GM19397 (cell line): ENCODE data around the gene VPS13D.
"Not testable (repeated sequence)": the region's sequence is repeated elsewhere in the genome, so short reads cannot be mapped to it uniquely, and the experiment has no call there.

ENCODE experiments used
- ATAC-seq: cut with Tn5 transposase; IDR thresholded peaks from one replicate; pipeline ENCODE4 v1.9.1; 2021; ENCODE audit warnings: mild to moderate bottlenecking, moderate library complexity; ENCODE audit not compliant: unreplicated experiment

VPS13D gene

DNA sequence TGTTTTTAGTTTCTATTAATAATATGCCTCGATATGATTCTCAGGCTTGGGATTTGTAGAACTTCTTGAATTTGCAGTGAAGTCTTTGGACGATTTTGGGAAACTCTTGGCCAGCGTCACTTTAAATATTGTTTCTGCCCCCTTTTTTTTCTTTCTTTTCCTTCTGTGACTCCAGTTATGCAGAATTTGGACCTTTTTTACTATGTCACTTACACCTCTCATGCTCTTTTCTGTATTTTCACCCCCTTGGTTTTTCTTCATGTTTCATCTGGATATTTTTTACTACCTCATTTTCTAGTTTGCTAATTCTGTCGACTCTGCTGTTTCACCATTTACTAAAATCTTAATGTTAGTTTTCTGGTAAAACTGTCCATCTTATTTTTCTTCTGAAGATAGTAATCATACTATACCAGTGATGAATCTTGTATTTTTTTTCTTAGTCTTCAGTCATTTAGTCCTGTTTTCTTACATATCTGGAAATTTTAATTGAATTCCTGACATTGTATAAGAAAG, 214.6 kb downstream of the VPS13D start:
- no peak for ATAC-seq

DNA sequence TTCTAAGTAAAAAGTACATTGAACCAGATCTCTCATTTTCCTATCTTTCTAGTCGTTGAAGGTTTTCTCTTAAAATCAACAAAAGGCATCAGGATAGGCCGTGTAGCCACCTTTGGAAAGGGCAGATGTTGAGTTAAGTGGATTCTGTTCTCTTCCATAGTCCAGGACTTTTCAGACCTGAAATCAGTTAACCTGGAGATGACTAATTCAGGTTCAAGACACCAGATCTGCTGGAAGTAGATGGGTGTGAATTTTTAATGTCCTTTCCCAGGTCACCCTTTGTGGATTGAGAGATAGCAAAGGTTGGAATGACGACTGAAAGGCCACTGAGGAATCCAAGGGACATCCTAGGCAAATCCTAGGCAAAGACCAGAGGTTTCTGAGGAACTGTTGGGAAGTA, 215.4 kb downstream of the VPS13D start:
- no peak for ATAC-seq

DNA sequence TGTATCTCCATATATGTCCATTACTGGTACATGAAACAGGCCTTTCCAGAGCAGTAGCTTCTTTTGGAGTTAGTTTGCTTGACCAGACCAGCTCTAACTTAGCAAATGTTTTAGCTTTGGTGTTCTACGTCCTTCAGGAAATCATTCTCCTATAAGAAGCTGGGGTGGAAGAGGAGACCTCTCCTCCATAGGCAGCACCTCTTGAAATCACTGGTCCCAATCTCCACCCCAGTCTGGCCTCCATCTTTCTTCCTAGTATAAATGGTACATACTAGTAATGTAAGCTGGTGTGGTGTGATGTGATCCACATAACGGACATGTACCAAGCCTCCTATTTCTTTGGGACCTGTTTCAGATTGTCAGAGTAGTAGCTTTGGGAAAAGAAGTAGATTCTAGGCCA, 216.8 kb downstream of the VPS13D start:
- ATAC-seq: no peak

DNA sequence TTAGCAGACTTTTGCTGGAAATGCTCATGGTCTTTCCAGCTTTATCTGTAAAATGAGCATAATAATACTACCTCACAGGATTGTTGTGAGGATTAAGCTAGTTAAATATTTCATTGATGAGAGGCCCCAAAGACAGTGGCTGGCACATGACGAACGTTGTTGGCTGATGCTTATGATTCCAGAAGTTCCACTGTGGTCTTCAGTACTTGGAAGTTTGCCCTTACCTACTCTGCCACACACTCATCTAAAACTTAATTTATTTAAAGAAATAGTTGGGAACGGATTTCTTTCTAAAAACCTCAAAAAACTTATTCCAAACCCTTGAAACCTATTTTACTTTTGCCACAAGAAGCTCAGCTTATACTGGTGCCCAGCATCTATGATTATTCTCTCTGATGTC, 217.5 kb downstream of the VPS13D start:
- ATAC-seq: no peak

DNA sequence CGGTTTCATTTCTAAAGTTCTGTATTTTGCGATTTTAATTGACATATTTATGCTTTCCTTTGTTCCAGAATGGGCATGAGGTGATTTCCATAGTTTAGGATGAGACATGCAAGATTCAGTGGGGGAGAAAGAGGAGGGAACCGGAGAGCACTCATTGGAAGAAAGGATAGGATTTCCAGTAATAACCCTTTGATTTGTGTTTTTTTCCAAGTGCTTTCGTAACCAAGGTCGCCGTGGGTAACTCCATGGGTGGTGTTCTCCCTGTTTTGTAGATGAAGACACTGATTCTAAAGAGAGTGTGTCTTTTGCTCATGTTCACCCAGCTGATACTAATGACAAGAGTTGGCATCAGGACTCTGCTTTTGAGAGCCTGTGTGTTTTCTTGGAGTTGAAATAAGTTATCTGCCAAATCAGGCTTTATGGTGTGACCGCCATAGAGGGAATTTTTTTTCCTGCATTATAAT, 218.1 kb downstream of the VPS13D start:
- no peak for ATAC-seq

DNA sequence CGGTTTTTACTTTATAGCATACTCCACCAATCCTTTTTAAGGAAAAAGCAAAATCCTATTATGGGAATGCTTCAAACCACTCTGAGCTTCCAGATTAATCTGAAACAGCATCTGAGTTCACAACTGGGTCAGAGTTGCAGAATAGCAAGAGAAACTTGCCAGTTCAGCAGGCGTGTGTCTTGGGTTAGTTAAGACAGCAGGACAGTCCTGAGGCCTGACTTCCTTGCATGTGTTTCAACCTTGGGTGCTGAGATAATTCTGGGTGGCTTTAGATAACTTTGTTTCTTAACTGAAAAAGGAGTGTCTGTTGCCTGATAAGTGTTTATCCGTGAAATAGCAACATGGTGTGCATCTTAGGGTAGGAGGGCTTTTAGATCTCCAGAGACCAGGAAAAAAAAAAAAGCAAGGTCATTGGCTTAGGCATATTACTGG, 218.9 kb downstream of the VPS13D start:
- no peak for ATAC-seq

DNA sequence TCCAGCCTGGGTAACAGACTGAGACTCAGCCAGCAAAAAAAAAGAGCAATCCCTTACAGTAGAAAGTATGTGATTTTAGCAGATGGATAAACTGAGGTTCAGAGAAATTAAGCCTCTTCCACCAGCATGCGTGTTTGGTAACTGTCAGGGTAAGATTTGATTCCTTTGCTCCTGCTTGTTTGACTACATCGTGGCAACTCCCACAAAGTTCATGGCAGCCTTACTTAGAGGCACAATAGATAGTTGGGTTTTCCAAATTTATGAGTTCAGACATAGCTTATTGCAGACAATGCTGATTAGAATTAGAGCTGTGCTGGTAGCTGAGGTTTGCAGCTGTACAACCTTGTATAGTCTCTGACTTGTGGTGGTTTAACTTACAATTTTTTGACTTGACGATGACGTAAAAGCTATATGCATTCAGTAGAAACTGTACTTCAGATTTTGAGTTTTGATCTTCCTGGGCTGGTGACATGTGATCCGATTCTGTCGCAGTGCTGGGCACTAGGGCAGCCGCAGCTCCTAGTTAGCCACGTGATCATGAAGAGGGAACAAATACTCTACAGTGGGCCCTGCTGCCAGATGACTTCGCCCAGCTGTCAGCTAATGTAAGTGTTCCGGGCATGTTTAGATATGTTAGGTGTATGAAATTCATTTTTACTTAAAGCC, 220.4 kb downstream of the VPS13D start:
- ATAC-seq: no peak

DNA sequence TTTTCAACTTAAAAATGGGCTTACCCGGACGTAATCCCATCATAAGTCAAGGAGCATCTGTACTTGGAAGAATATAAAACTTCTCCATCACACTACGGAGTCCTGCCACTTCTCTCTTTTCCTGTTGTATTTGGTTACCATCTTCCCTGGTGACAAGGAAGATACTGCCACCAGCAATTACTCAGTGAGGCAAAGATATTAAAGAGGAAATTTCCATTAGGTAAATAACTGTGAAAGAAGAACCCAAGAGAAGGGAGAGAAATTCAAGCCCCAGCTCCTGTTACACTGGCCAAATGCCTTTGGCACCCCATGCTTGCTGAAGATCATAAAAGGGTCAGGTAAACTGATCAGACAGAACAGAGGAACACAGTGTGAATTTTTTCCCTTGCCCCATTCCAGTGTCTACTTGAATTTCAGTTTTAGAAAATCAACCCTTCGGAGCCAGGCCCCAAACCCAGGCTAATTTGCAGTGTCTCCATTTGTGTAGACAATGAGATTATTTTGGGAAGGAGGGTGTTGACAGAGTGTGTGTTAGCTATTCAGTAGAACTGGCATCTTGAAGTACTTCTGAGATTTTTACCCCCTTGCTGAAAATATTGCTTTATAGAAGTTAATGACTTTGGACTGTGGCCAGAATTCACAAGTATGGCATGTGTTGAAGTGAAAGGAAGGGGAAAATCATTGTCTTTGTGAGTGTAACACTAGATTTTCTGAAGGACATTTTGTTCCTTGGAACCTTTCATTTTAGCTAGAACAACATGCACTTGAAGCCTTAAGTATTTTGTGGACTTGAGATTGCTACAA, 221.1 kb downstream of the VPS13D start:
- no peak for ATAC-seq

DNA sequence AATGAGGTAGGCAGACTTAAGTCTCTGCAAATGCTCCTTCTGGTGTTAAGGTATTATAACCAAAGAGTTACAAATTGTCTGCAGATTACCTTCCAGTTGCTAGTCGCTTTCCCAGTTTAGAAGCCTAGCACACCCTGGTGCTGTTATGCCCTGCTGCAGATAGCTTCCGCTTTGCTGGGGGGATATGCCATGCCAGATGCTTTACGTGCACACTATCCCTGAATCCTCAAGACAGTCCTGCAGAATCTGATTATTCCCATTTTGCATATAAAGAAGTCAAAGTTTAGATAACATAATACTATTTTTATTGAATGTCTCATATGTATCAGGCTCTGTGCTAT, 221.7 kb downstream of the VPS13D start:
- no peak for ATAC-seq

DNA sequence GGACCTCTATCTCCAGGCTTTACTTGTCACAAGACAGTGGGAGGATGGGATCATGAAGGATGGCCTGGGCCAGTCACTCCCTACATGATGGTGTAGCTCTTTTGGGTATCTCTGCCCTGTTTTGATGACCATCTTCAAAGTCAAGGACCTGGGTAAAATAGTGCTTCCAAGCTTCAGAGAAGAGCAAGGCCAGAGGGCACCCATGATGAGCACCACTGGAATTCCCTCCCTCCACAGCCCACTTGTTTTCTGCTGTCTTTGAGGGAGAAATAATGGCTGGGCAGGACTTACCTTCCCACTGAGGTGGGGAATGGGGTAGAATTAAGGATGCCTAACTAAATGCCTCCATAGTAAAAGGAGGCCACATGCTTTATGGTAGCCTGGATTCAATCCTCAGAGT, 222.4 kb downstream of the VPS13D start:
- no peak for ATAC-seq

DNA sequence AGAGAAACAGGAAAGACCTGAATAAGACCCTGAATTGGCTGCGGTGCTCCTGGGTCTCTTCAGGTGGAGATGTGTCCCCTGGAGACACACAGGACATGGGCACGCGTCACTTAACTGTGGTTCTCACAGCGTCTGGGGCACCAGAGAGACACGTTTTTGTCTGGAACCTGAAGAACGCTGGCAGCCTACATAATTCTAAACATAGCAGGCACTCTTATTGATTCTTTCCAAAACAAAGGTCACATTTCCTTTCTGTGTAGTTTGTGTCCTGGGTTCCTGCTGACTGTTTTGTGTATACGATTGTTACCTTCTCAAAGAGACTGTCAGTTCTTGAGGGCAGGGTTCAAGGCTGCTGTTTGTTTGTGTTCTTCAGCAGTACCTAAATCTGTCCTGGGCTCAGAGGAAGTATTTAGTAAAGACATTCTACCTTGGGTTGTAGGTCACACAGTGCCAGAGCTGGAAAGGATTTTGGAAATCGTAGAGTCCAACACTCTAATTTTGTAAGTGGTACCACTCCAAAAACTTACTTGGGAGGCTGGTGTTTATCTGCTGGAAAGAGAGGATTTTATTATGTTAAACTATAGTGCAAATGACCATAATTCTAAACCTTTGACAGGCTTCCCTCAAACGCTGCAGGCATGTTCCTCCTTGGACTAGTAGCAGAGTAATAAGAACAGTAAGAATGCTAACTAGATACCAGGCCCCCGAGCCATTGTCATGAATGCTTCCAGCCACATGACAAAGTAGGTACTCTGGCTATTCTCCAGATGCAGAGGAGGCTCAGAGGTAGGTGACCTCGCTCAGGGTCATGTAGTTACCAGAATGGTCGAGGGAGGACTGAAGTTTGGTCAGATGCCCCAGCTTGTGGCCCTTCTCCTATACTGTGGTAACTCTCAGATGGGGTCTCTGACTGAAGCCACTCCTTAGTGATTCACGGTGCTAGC, 223.8 kb downstream of the VPS13D start:
- ATAC-seq: no peak

DNA sequence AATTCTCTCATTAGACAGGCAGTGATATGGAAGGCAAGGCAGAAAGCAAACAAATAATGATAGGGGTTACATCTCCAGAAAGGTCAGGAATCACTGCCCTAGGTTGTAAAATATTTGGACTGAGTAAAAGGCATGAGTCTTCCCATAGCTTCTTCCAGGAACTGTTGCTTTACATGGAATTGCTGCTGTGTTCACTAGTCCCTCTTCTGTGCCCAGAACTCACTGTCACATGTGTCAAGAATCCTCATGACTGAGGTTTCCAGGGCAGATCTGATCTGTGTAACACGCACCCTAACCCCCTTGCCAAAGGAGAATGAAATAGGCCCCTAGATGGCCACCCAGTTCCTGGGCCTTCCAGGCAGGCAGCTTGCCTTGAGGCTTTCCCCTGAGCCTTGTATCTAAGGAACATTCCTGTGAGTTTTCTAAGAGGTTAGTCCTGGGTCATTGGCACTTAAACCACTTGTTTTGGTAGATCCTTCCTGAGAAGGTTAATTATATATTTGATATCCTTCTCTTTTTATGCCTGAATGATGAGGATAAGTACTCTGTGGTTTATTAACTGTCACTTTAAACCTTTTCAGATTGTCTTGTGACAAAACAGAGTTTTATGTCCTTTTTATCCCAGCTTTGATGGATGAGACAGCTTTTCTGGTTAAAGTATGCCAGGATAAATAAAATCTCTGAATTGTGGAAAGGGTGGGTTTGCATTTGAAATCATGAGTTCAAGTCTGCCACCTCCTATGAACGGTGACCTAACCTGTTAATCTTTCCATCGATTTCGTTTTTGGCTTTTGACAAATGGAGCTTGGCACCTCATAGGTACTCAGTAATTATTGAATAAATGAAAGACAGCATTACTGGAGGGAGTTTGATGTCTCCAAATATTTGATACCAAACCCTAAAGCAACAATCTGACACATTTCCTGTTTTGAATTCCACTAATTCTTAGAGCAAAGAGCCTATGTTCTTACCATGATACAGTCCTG, 224.9 kb downstream of the VPS13D start:
- no peak for ATAC-seq

DNA sequence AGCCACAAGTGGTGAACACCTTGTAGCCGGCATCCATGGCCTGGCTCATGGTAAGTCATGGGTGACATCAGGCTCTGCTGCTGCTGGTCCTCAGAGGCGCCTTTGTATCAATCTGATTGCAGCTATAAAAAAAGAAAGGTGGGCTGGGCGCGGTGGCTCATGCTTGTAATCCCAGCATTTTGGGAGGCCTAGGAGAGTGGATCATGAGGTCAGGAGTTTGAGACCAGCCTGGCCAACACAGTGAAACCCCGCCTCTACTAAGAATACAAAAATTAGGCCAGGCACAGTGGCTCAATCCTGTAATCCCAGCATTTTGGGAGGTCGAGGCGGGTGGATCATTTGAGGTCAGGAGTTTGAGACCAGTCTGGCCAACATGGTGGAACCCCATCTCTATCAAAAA, 226.3 kb downstream of the VPS13D start:
- ATAC-seq: not testable (repeated sequence)

DNA sequence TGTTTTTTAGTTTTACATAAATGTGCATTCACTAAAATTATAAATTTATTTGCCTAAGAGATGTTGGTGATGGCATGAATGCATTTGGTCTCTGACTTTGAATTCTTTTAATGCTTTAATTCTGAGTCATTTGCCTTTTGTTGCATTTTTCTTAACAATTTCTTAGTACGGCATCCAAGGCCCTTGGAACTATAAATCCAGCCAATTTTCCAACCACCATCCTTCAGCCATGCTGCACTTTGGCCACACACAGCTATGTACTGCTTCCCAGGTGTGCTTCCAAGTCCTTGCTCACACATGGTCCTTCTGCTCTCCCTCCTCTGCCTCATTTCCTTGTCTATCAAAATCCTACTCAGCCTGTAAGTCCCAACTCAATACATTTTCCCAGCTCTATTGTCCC, 227.1 kb downstream of the VPS13D start:
- no peak for ATAC-seq

DNA sequence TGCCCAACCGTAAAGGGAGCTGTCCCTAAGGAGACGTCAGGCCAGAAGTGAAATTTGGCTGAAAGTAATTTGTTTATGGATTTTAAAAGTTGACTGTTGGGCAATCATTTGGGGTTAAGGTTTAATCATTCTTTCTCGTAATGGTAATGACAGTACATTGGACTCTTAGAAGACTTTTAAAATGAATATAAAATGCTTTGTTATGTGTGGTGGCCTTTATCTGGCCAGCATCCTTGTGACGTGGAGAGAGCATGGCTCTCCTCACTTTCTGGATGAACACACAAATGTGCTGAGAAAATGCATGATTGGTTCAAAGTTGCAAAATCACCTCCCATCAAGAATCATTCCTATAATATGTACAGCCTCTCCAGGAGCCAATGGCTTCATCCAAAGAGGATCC, 227.9 kb downstream of the VPS13D start:
- ATAC-seq: no peak

DNA sequence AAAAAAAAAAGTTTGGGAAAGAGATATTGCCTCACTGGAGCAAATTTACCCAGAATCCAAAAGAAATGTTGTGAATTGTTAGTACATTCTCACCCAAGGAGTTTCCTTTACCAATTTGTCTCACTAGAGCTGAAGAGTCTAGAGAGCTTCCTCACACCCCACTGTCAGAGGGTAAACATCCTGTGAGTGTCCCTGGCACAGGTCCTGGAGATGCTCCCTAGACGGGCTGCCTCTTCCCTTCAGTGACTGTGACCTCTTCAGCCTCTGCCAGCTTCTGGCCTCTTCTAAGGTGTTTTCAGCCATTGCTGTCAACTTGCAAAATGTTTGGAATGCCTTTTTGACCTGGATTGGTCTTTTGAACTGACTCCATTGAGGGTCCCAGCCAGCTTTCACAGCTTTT, 228.7 kb downstream of the VPS13D start:
- no peak for ATAC-seq

DNA sequence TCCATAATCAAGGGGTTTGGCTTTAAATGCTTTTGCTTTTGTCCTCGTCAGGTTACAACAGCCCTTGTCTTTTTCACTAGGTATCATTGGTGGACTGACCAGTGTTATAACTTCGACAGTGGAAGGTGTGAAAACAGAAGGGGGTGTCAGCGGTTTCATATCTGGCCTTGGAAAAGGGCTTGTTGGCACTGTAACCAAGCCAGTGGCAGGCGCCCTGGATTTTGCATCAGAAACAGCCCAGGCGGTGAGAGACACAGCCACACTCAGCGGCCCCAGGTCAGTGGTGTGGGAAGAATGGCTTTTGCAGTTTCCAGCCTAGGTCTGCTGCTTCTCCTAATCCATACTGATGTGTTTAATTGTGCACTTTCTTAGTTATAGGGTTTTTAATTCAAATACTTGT, 230.3 kb downstream of the VPS13D start:
- no peak for ATAC-seq

DNA sequence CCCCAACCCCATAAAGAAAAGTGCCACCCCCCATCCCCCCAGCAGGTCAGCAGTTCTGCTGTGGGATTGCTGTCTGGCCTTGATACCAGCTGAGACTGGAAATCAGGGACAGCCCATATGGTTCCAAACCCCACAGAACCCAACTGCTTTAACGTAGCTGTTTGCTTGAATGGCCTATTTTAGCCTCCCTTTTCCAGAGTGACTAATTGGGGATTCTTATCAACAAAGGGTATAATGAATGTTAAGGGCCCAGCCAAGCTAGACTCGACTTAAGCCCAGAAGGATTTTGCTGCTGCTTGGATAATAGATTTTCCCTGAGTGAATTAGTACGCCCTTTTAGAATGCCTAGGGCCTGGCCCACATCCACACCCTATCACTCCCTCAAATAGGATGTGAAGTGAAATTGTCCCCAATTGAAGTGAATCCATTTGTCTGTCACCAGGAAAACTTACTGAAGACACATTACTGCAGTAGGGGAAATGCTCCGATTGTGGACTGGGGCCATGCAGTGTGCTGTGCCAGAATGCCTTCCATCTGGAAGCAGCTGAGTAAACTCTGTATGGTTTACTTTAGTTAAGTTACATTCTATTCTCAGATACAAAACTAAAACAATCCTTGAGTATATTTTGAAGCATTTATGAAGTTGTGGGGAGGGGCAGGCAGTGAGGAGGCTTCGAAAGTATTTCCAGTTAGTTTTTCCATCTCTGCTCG, 231.2 kb downstream of the VPS13D start:
- ATAC-seq: no peak

DNA sequence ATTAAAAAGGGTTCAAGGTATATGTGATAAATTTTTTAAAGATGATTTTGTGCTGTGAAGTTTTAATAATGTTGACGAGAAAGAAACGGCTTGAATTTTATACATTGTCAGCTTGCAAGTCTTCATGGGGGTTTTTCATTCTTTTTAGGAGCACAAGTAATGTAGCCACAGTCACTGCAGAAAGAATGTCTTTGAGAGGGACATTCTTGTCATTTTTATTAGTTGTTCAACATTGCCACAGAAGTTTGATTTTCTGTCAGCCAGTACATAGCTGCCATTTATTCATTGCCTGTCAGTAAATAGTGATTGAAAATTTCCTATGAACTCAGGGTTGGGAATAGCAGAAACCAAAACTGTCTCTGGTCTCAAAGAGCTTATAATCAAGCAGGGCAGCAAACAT, 231.9 kb downstream of the VPS13D start:
- no peak for ATAC-seq
